GM12865 (cell line): ENCODE data around the gene TMC2.

Experiments
- DNase-seq: peaks from one replicate; pipeline ENCODE4 v3.0.0; 2010; ENCODE audit warnings: low read depth
- H3K4me3 ChIP-seq: 2 replicates; pipeline ENCODE4 v1.5.1; 2011; ENCODE audit warnings: mild to moderate bottlenecking, low read depth, low read length, control low read depth
- TF ChIP-seq, protein P1 (sequence below): IDR thresholded peaks from 2 replicates; pipeline ENCODE4 v1.5.1; 2011; ENCODE audit warnings: low read length, control low read depth, low read depth, inconsistent platforms; ENCODE audit not compliant: insufficient read depth; ENCODE audit errors: missing control alignments

TMC2 gene

DNA sequence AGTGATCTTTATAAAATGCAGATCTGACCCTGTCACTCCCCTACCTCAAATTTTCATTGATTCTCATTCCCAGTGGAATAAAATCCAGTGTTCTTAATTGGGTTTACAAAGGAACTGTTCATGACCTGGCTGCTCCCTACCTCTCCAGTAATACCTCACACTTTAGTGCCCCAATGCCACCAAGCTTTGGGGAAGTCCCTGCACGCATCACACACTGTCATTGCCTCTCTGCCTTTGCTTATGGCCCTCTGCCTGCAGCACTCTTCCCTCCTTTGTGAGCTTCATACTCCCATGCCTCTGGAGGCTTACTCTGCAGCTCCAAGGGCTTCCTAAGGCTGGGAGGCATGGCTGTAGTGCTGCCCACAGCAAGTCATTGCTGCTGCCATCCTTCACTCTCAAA is 57.4 kb downstream of the TMC2 start:
- DNase-seq, result no peak
- no peak overlapping the region for H3K4me3 ChIP-seq
- TF ChIP-seq, protein P1, sequence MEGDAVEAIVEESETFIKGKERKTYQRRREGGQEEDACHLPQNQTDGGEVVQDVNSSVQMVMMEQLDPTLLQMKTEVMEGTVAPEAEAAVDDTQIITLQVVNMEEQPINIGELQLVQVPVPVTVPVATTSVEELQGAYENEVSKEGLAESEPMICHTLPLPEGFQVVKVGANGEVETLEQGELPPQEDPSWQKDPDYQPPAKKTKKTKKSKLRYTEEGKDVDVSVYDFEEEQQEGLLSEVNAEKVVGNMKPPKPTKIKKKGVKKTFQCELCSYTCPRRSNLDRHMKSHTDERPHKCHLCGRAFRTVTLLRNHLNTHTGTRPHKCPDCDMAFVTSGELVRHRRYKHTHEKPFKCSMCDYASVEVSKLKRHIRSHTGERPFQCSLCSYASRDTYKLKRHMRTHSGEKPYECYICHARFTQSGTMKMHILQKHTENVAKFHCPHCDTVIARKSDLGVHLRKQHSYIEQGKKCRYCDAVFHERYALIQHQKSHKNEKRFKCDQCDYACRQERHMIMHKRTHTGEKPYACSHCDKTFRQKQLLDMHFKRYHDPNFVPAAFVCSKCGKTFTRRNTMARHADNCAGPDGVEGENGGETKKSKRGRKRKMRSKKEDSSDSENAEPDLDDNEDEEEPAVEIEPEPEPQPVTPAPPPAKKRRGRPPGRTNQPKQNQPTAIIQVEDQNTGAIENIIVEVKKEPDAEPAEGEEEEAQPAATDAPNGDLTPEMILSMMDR, result no peak

DNA sequence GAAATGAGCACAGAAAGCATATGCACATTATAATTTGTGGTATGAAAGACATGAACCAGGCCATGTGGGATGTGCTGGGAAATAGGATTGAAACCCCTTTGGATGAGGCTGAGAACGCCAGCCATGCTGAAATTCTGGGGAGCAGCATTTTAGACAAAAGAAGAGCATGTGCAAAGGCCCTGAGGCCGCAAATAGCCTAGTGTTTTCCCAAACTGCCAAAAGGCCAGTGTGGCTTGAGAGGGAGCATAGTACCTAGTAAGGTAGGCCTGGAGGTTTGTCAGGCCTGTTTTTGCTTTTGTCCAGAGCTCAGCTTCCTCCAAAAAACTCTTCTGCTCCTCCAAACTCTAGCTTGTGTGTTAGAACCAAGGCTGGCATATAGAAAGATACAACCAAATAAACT is 58.7 kb downstream of the TMC2 start:
- TF ChIP-seq, protein P1, result no peak

DNA sequence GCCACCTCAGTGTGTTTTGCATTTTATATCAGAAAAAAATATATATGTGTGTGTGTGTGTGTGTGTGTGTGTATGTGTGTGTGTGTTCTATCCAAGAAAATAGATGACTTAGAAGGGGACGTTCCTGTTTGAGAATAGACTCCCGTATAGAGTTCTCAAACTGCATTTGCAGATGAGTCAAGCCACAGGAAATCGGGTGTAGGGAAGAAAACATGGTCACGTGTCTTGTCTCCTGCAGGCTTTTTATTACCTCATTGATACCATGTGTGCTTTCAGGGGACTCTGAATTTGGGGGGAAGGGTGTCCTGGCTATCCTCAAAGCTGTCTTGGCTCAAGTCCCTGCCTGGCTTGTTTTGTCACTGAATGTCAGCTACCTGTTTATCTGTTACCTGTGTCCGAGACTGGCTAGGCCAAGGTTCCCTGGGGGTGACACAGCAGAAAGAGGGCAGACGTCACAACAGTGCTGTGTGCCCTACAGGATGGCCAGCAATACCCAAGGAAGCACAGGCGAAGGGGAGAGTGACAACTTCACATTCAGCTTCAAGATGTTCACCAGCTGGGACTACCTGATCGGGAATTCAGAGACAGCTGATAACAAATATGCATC is 60.4 kb downstream of the TMC2 start:
- H3K4me3 ChIP-seq, result no peak overlapping the region
- no peak for DNase-seq
- TF ChIP-seq, protein P1, result no peak

More for the DNA sequence above, 58.7 kb downstream of the TMC2 start:
- no peak for DNase-seq
- no peak overlapping the region for H3K4me3 ChIP-seq

DNA sequence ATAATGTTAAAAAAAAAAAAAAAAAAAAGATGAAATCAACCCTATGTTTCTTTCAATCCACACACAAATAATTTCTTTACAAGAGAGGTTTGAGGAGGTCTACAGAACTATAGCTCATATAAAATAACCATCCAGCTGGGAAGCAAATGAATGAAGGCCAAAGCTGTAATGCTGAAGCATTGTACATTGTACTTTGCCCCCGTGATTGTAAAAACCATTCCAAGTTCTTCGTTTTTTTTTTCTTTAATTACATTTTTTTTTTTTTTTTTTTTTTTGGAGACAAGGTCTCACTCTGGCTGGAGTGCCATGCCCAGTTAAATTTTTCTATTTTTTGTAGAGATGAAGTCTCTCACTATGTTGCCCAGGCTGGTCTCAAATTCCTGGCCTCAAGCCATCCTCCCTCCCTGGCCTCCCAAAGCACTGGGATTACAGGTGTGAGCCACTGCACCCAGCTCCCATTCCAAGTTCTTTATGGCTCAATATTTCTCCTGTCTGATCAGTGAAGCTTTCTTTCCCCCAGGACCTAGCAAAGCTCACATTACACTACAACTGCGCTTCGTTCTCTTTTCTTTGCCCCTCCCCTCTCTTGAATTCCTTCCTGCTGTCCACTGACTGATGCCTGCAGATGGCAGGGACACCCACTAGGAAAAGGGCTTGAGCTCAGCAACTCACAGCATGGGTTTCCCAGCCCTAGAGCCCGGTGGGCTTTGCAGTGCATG is 63.1 kb downstream of the TMC2 start:
- DNase-seq, result no peak
- TF ChIP-seq, protein P1, result no peak
- H3K4me3 ChIP-seq, result no peak overlapping the region

DNA sequence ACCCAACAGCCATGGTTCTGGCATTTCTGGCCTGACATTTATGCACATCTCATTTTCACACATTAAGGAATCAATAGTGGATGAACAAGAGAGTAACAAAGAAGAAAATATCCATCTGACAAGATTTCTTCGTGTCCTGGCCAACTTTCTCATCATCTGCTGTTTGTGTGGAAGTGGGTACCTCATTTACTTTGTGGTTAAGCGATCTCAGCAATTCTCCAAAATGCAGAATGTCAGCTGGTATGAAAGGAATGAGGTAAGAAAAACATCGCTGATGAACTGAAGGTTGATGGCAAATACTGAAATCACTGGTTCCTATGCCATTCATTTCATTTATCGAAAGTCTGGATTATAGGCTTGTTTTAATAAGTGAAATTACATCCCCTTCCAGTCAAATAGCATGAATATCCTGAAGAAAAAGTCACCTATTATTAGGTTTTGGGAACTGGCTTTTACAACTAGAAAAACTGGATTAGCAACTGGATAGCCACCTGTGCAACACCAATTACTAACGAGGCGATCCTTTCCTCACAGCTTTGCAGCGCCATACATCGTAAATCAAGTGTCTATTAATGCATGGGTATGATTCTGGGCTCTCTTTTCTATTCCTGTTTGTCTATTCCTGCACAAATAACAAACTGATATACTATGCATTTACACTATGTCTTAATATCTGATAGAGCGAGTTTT is 65.8 kb downstream of the TMC2 start:
- no peak for DNase-seq
- TF ChIP-seq, protein P1, result no peak
- H3K4me3 ChIP-seq, result no peak overlapping the region

DNA sequence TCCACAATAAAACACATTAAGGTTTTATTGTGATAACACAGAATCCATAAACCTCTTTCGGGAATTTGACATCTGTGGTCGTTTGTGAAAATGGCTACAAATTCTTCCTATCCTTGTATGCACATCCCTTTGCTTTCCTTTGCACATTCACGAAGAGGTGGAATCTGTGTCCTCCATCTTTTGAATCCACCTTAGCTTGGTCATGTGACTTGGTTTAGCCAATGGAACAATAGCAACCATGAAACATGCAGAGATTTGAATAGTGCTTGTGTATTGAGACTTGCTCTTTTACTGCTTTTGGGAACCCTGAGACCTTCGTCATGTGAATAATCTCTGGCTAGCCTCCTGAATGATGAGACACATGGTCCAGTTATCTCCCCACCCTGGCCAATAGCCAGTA is 66.4 kb downstream of the TMC2 start:
- DNase-seq, result no peak
- H3K4me3 ChIP-seq, result no peak overlapping the region
- TF ChIP-seq, protein P1, result no peak
